ENCODE measurements around the gene ENKUR.

The ENKUR gene

GRCh38 chr10:25061125-25061524 is 45.2 kb upstream of the ENKUR start:
- Histone ChIP-seq H3K4me2 (ENCODE audit: low read length) (no peak overlapping the region), H2AK5ac (ENCODE audit: low read length) (no peak overlapping the region), H3K27me3 (ENCODE audit: insufficient read depth, low read length, poor library complexity) (no peaks in the 10 kb centered on the region), H3K18ac (ENCODE audit: low read length) (no peak overlapping the region), H3K79me1 (ENCODE audit: low read length) (no peaks in the 10 kb centered on the region), H3K4ac (ENCODE audit: low read depth, low read length) (no peak overlapping the region), H3K79me2 (ENCODE audit: control insufficient read depth, insufficient read depth, low read length) (no peaks in the 10 kb centered on the region), H3K4me3 (ENCODE audit: low read length) (no peak overlapping the region), H3K36me3 (ENCODE audit: control insufficient read depth, insufficient read depth, low read length) (no peaks in the 10 kb centered on the region), H2BK120ac (ENCODE audit: low read depth, low read length) (no peak overlapping the region), H3K4me1 (ENCODE audit: control insufficient read depth, low read depth, low read length) (no peaks in the 10 kb centered on the region), H4K8ac (ENCODE audit: low read depth, low read length) (no peak overlapping the region), H3K56ac (ENCODE audit: low read length) (no peak overlapping the region), H2BK5ac (ENCODE audit: low read length) (no peak overlapping the region), H4K5ac (ENCODE audit: low read length) (no peak overlapping the region), H3K23ac (ENCODE audit: low read length) (no peak overlapping the region), H2BK15ac (replicated peaks; ENCODE audit: low read depth) (no peak overlapping the region), H3K27ac (ENCODE audit: low read depth, low read length) (no peak overlapping the region), H3K9ac (ENCODE audit: low read length) (no peak overlapping the region)
- DNase-seq = no peak
- WGBS (ENCODE audit: extremely low coverage, insufficient coverage, low lambda C conversion rate) = no CpG with 5 or more reads among the region's 7 CpGs

- Histone ChIP-seq H3K56ac (ENCODE audit: low read length) (no peak overlapping the region), H3K79me1 (ENCODE audit: low read length) (no peaks in the 10 kb centered on the region), H2BK5ac (ENCODE audit: low read length) (no peak overlapping the region), H3K4me2 (ENCODE audit: low read length) (no peak overlapping the region), H3K27me3 (ENCODE audit: insufficient read depth, low read length, poor library complexity) (no peaks in the 10 kb centered on the region), H3K18ac (ENCODE audit: low read length) (no peak overlapping the region), H2AK5ac (ENCODE audit: low read length) (no peak overlapping the region), H4K8ac (ENCODE audit: low read depth, low read length) (no peak overlapping the region), H2BK15ac (replicated peaks; ENCODE audit: low read depth) (no peak overlapping the region), H4K5ac (ENCODE audit: low read length) (no peak overlapping the region), H3K4ac (ENCODE audit: low read depth, low read length) (no peak overlapping the region), H2BK120ac (ENCODE audit: low read depth, low read length) (no peak overlapping the region), H3K79me2 (ENCODE audit: control insufficient read depth, insufficient read depth, low read length) (no peaks in the 10 kb centered on the region), H3K27ac (ENCODE audit: low read depth, low read length) (no peak overlapping the region), H3K4me3 (ENCODE audit: low read length) (no peak overlapping the region), H3K23ac (ENCODE audit: low read length) (no peak overlapping the region), H3K36me3 (ENCODE audit: control insufficient read depth, insufficient read depth, low read length) (no peaks in the 10 kb centered on the region), H3K9ac (ENCODE audit: low read length) (no peak overlapping the region), H3K4me1 (ENCODE audit: control insufficient read depth, low read depth, low read length) (no peaks in the 10 kb centered on the region)
- WGBS (ENCODE audit: extremely low coverage, insufficient coverage, low lambda C conversion rate) = no CpG with 5 or more reads among the region's 7 CpGs
- peak; percentile 53 for DNase-seq
Measured at GRCh38 chr10:25059990-25060389, 44.0 kb upstream of the ENKUR start.

DNA sequence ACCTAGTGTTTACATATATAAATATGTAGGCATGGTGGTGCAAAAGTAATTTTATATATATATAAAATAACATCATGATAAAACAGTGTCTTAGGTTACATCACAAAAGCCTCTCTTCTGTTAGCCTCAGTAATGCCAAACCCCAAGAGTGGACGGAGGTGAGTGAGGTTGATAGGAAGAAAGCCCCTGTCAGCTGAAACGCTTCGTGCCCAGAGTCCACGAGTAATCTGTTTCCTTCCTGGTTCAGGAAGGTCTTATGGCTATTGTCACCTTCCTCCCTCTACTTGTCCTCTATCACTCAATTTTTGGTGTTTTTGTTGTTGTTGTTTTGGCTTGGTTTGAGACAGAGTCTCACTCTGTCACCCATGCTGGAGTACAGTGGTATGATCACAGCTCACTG is 41.9 kb upstream of the ENKUR start:
- Histone ChIP-seq H3K79me1 (ENCODE audit: low read length) (no peaks in the 10 kb centered on the region), H3K4me3 (ENCODE audit: low read length) (no peak overlapping the region), H2BK5ac (ENCODE audit: low read length) (no peak overlapping the region), H2BK15ac (replicated peaks; ENCODE audit: low read depth) (no peak overlapping the region), H3K56ac (ENCODE audit: low read length) (no peak overlapping the region), H4K5ac (ENCODE audit: low read length) (no peak overlapping the region), H3K4ac (ENCODE audit: low read depth, low read length) (no peak overlapping the region), H2BK120ac (ENCODE audit: low read depth, low read length) (no peak overlapping the region), H3K27me3 (ENCODE audit: insufficient read depth, low read length, poor library complexity) (no peaks in the 10 kb centered on the region), H3K36me3 (ENCODE audit: control insufficient read depth, insufficient read depth, low read length) (no peaks in the 10 kb centered on the region), H3K79me2 (ENCODE audit: control insufficient read depth, insufficient read depth, low read length) (no peaks in the 10 kb centered on the region), H3K18ac (ENCODE audit: low read length) (no peak overlapping the region), H4K8ac (ENCODE audit: low read depth, low read length) (no peak overlapping the region), H3K4me2 (ENCODE audit: low read length) (no peak overlapping the region), H3K23ac (ENCODE audit: low read length) (no peak overlapping the region), H3K9ac (ENCODE audit: low read length) (no peak overlapping the region), H2AK5ac (ENCODE audit: low read length) (no peak overlapping the region), H3K4me1 (ENCODE audit: control insufficient read depth, low read depth, low read length) (no peaks in the 10 kb centered on the region), H3K27ac (ENCODE audit: low read depth, low read length) (no peak overlapping the region)
- DNase-seq = no peak
- WGBS (ENCODE audit: extremely low coverage, insufficient coverage, low lambda C conversion rate) = no CpG with 5 or more reads among the region's 4 CpGs

GRCh38 chr10:25056726-25057125 is 40.8 kb upstream of the ENKUR start:
- no peak overlapping the region for H3K56ac ChIP-seq (ENCODE audit: low read length)
- H3K4me2 ChIP-seq (ENCODE audit: low read length) = no peak overlapping the region
- H2BK5ac ChIP-seq (ENCODE audit: low read length) = no peak overlapping the region
- no peaks in the 10 kb centered on the region for H3K36me3 ChIP-seq (ENCODE audit: control insufficient read depth, insufficient read depth, low read length)
- H3K18ac ChIP-seq (ENCODE audit: low read length) = no peak overlapping the region
- H2BK15ac ChIP-seq (replicated peaks; ENCODE audit: low read depth) = no peak overlapping the region
- no peak overlapping the region for H3K9ac ChIP-seq (ENCODE audit: low read length)
- WGBS (ENCODE audit: extremely low coverage, insufficient coverage, low lambda C conversion rate) = no CpG with 5 or more reads among the region's 3 CpGs
- no peaks in the 10 kb centered on the region for H3K79me1 ChIP-seq (ENCODE audit: low read length)
- H3K27me3 ChIP-seq (ENCODE audit: insufficient read depth, low read length, poor library complexity) = no peaks in the 10 kb centered on the region
- H3K23ac ChIP-seq (ENCODE audit: low read length) = no peak overlapping the region
- H4K8ac ChIP-seq (ENCODE audit: low read depth, low read length) = no peak overlapping the region
- no peak overlapping the region for H2AK5ac ChIP-seq (ENCODE audit: low read length)
- no peak for DNase-seq
- no peak overlapping the region for H3K4me3 ChIP-seq (ENCODE audit: low read length)
- no peak overlapping the region for H3K27ac ChIP-seq (ENCODE audit: low read depth, low read length)
- H3K4ac ChIP-seq (ENCODE audit: low read depth, low read length) = no peak overlapping the region
- H3K4me1 ChIP-seq (ENCODE audit: control insufficient read depth, low read depth, low read length) = no peaks in the 10 kb centered on the region
- H3K79me2 ChIP-seq (ENCODE audit: control insufficient read depth, insufficient read depth, low read length) = no peaks in the 10 kb centered on the region
- no peak overlapping the region for H4K5ac ChIP-seq (ENCODE audit: low read length)
- no peak overlapping the region for H2BK120ac ChIP-seq (ENCODE audit: low read depth, low read length)

DNA sequence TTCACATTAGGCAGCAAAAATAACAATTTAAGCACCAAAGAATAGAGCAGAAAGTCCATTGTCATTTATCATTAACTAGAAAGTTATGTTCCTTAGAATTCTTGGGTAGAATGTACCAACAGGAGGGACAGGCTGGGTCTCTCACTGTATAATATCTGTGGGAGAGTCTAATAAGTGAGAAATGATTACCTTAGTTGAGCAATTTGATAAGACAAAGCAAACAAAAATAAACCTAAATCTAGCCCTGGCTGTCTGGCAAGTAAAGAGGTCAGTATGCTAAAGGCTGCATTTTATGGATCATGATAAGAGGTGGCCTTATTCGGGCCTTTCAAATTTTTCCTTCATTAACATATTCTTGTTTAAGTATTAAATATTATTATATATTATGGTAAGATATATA is 36.1 kb upstream of the ENKUR start:
- Histone ChIP-seq H3K9ac (ENCODE audit: low read length) (no peak overlapping the region), H2BK15ac (replicated peaks; ENCODE audit: low read depth) (no peak overlapping the region), H2BK120ac (ENCODE audit: low read depth, low read length) (no peak overlapping the region), H3K79me1 (ENCODE audit: low read length) (no peaks in the 10 kb centered on the region), H3K4ac (ENCODE audit: low read depth, low read length) (no peak overlapping the region), H3K4me3 (ENCODE audit: low read length) (no peak overlapping the region), H3K23ac (ENCODE audit: low read length) (no peak overlapping the region), H3K36me3 (ENCODE audit: control insufficient read depth, insufficient read depth, low read length) (no peaks in the 10 kb centered on the region), H3K27me3 (ENCODE audit: insufficient read depth, low read length, poor library complexity) (no peaks in the 10 kb centered on the region), H2BK5ac (ENCODE audit: low read length) (no peak overlapping the region), H3K4me2 (ENCODE audit: low read length) (no peak overlapping the region), H3K27ac (ENCODE audit: low read depth, low read length) (no peak overlapping the region), H4K8ac (ENCODE audit: low read depth, low read length) (no peak overlapping the region), H3K56ac (ENCODE audit: low read length) (no peak overlapping the region), H3K18ac (ENCODE audit: low read length) (no peak overlapping the region), H4K5ac (ENCODE audit: low read length) (no peak overlapping the region), H3K4me1 (ENCODE audit: control insufficient read depth, low read depth, low read length) (no peaks in the 10 kb centered on the region), H2AK5ac (ENCODE audit: low read length) (no peak overlapping the region), H3K79me2 (ENCODE audit: control insufficient read depth, insufficient read depth, low read length) (no peaks in the 10 kb centered on the region)
- WGBS (ENCODE audit: extremely low coverage, insufficient coverage, low lambda C conversion rate) = no CpG with 5 or more reads among the region's 1 CpG
- DNase-seq = no peak

DNA sequence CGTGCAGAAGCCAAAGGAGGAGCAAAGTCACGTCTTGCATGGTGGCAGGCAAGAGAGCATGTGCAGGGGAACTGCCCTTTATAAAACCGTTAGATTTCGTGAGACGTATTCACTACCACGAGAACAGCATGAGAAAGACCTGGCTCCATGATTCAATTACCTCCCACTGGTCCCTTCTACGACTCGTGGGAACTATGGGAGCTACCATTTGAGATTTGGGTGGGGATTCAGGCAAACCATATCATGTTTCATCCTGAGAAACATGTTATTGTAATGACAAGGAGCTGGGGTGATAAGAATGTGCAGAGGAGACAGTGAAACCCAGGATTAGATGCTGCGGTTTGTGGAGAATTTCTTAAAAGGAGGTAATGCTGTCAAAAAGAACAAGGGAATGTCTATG is 34.4 kb upstream of the ENKUR start:
- Histone ChIP-seq H2BK120ac (ENCODE audit: low read depth, low read length) (no peak overlapping the region), H3K56ac (ENCODE audit: low read length) (no peak overlapping the region), H3K23ac (ENCODE audit: low read length) (no peak overlapping the region), H3K4me2 (ENCODE audit: low read length) (no peak overlapping the region), H3K9ac (ENCODE audit: low read length) (no peak overlapping the region), H3K4me1 (ENCODE audit: control insufficient read depth, low read depth, low read length) (no peaks in the 10 kb centered on the region), H3K79me1 (ENCODE audit: low read length) (no peaks in the 10 kb centered on the region), H3K79me2 (ENCODE audit: control insufficient read depth, insufficient read depth, low read length) (no peaks in the 10 kb centered on the region), H4K8ac (ENCODE audit: low read depth, low read length) (no peak overlapping the region), H3K4ac (ENCODE audit: low read depth, low read length) (no peak overlapping the region), H2BK5ac (ENCODE audit: low read length) (no peak overlapping the region), H3K4me3 (ENCODE audit: low read length) (no peak overlapping the region), H3K18ac (ENCODE audit: low read length) (no peak overlapping the region), H2BK15ac (replicated peaks; ENCODE audit: low read depth) (no peak overlapping the region), H3K27ac (ENCODE audit: low read depth, low read length) (no peak overlapping the region), H4K5ac (ENCODE audit: low read length) (no peak overlapping the region), H3K36me3 (ENCODE audit: control insufficient read depth, insufficient read depth, low read length) (no peaks in the 10 kb centered on the region), H2AK5ac (ENCODE audit: low read length) (no peak overlapping the region), H3K27me3 (ENCODE audit: insufficient read depth, low read length, poor library complexity) (no peaks in the 10 kb centered on the region)
- DNase-seq = no peak
- WGBS (ENCODE audit: extremely low coverage, insufficient coverage, low lambda C conversion rate) = no CpG with 5 or more reads among the region's 9 CpGs
